OCI-LY1 (cell line): ENCODE results near the gene ACAP3.

Experiments used
- CTCF ChIP-seq: fragments of 200-600 bp; sonication (generic), shearing (Covaris generic); IDR thresholded peaks from 2 replicates; pipeline ENCODE4 v1.5.1; 2017; ENCODE audit warnings: mild to moderate bottlenecking, antibody characterized with exemption, low read length, moderate library complexity, mixed read lengths
- EZH2 ChIP-seq: fragments of 200-600 bp; sonication (generic), shearing (Covaris generic); IDR thresholded peaks from 2 replicates; pipeline ENCODE4 v1.8.0; 2017; ENCODE audit warnings: borderline replicate concordance, mixed run types, mild to moderate bottlenecking, antibody characterized with exemption, low read length, moderate library complexity, mixed read lengths

GRCh38 chr1:1332774-1333480, 25.2 kb upstream of the ACAP3 start:
- no peak for TF ChIP-seq CTCF
- TF ChIP-seq EZH2 = no peak
